Measurements from ENCODE around the gene MRPL23. TPM values are rescaled to one million over a fixed set of nuclear protein-coding genes. Genes with fewer than 3 reads are reported as not detected.

Gene MRPL23
- total RNA-seq, 3 donors from 2014 or later = 109 to 171 (median 112) TPM

DNA sequence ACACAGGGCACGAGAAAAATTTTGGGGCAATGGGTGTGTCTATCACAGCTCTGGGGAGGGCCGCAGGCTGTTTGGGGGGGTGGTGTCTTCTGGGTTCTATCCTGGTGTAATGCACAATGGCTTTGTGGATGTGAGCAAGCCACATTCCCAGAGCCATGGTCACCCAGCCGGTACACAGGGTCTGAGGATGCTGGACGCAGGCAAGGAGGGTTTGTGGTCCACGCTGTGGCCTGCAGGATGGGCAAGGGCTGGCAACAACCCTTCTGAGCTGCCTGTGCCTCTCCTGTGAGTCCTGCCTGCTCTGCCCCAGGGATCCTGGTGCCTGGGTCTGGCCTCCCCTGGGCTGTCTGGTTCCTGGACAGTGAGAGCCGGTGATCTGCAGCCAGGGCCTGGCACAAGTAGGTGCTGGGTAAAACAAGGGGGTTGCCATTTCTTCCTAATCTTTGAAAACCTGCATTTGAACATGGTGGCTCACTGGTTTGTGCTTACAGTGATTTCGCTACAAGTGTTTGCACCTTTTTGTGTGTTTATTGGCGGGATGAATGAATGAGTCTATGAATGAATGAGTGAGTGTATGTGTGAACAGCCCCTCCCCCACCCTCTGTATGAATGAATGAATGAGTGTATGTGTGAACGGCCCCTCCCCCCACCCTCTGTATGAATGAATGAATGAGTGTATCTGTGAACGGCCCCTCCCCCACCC, 4.4 kb upstream of the MRPL23 start:
- DNase-seq (ENCODE audit: low spot score in 2 of 2) = no peak
- no peak overlapping the region for H3K27ac ChIP-seq
- intact Hi-C loops (cut with DNase I; ENCODE audit: low total_unique reads) = loop anchor here (10.0 kb wide), 1 partner anchor 48 kb away; the partner anchor contains the start of gene PRR33

DNA sequence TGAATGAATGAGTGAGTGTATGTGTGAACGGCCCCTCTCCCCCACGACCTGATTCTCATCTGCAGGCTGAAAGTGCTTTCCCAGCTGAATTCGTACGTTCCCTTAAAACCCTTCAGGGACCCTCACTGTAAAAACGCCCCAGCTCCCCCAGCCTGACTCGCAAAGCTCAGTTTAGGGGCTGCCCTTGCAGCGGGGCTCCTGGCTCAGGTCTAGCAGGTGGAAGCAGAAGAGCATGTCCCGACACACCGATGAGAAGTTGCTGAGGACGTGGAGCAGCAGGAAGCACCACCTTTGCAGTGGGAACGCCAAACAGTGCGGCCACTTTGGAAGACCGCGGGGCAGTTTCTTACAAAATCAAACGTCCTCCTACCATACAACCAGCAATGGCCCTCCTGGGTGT, 3.6 kb upstream of the MRPL23 start:
- no peaks in the 10 kb centered on the region for H3K27me3 ChIP-seq
- H3K4me3 ChIP-seq = peak overlapping the region in 2 of 3 donors; percentile 11 to 40
- DNase-seq (ENCODE audit: low spot score in 2 of 2) = no peak
- H3K9me3 ChIP-seq = no peaks in the 10 kb centered on the region
- intact Hi-C loops (cut with DNase I; ENCODE audit: low total_unique reads) = loop anchor here (10.0 kb wide), 1 partner anchor 49 kb away; the partner anchor contains the start of gene PRR33
- no peaks in the 10 kb centered on the region for H3K36me3 ChIP-seq
- no peak for TF ChIP-seq POLR2AphosphoS5 (IDR thresholded peaks at IDR 0.05)
- TF ChIP-seq POLR2A (IDR thresholded peaks at IDR 0.05) = no peak
- TF ChIP-seq, protein P1, sequence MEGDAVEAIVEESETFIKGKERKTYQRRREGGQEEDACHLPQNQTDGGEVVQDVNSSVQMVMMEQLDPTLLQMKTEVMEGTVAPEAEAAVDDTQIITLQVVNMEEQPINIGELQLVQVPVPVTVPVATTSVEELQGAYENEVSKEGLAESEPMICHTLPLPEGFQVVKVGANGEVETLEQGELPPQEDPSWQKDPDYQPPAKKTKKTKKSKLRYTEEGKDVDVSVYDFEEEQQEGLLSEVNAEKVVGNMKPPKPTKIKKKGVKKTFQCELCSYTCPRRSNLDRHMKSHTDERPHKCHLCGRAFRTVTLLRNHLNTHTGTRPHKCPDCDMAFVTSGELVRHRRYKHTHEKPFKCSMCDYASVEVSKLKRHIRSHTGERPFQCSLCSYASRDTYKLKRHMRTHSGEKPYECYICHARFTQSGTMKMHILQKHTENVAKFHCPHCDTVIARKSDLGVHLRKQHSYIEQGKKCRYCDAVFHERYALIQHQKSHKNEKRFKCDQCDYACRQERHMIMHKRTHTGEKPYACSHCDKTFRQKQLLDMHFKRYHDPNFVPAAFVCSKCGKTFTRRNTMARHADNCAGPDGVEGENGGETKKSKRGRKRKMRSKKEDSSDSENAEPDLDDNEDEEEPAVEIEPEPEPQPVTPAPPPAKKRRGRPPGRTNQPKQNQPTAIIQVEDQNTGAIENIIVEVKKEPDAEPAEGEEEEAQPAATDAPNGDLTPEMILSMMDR (IDR thresholded peaks at IDR 0.05) = no peak
- peaks cover 0 to 6% of the 10 kb centered on the region in 2 donors for H3K4me1 ChIP-seq
- peak overlapping the region; percentile 4 to 32 for H3K27ac ChIP-seq

More for the DNA sequence above, 4.4 kb upstream of the MRPL23 start:
- H3K4me1 ChIP-seq = peaks cover 0 to 6% of the 10 kb centered on the region in 2 donors
- H3K36me3 ChIP-seq = no peaks in the 10 kb centered on the region
- no peaks in the 10 kb centered on the region for H3K9me3 ChIP-seq
- no peak for TF ChIP-seq POLR2A (IDR thresholded peaks at IDR 0.05)
- TF ChIP-seq POLR2AphosphoS5 (IDR thresholded peaks at IDR 0.05) = no peak
- TF ChIP-seq, protein P1 (IDR thresholded peaks at IDR 0.05) = no peak
- H3K4me3 ChIP-seq = no peak overlapping the region
- no peaks in the 10 kb centered on the region for H3K27me3 ChIP-seq

DNA sequence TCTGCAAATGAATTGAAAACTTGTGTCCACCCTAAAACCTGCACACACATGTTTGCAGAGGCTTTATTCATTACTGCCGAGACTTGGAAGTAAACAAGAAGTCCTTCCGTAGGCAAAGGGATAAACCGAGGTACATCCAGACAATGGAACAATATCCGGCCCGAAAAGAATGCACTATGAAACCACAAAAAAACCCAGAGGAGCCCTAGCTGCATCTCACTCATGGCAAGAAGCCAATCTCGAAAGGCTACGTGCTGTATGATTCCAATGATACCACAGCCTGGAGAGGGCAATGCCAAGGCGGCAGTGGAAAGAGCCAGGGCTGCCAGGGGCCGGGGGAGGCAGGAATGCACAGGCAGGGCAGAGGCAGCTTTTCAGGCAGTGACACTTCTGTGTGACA, 3.2 kb upstream of the MRPL23 start:
- Histone ChIP-seq H3K9me3 (no peaks in the 10 kb centered on the region), H3K4me1 (peaks cover 0 to 6% of the 10 kb centered on the region in 2 donors), H3K36me3 (no peaks in the 10 kb centered on the region), H3K27ac (peak overlapping the region; percentile 4 to 32), H3K4me3 (peak overlapping the region in 2 of 3 donors; percentile 11 to 40), H3K27me3 (no peaks in the 10 kb centered on the region)
- TF ChIP-seq POLR2A (IDR thresholded peaks at IDR 0.05) = no peak
- TF ChIP-seq, protein P1 (IDR thresholded peaks at IDR 0.05) = no peak
- TF ChIP-seq POLR2AphosphoS5 (IDR thresholded peaks at IDR 0.05) = no peak
- DNase-seq (ENCODE audit: low spot score in 2 of 2) = peak in 1 of 2 donors; percentile 38
- intact Hi-C loops (cut with DNase I; ENCODE audit: low total_unique reads) = loop anchor here (10.0 kb wide), 1 partner anchor 49 kb away; the partner anchor contains the start of gene PRR33

DNA sequence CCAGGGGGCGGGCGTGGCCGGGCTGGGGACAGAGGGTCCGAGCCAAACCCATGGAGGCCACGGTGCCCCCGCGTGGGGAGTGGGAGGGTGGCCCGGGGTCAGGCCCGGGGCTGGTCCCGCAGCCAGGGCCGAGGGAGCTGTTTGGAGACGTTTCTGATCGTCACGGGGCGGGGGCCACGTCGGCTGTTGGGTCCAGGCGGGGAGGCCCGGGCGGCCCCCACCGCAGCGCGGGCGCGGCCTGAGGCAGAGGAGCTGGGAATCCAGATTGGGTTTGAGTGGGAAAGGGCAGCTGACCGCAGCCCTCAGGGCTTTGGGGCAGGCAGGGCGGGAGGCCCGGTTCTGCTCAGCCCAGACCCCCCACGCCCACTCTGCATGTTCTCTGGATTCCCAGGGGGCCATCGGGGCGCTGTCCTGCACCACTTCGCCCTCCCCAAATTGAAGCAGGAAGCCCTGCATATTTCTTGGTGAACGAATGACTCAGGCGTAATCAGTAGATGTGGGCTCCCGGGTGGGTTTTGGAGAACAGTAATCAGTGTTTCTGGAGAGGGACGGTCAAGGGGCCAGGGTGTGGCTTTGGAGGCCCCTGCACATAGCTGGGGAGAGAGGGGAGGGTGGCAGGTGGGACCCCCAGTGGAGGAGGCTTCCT, 583 bp downstream of the MRPL23 start:
- no peaks in the 10 kb centered on the region for H3K27me3 ChIP-seq
- peaks cover 0 to 6% of the 10 kb centered on the region in 2 donors for H3K4me1 ChIP-seq
- intact Hi-C loops (cut with DNase I; ENCODE audit: low total_unique reads) = loop anchor here (10.0 kb wide), 1 partner anchor 53 kb away; the partner anchor contains the start of gene PRR33
- TF ChIP-seq, protein P1 (IDR thresholded peaks at IDR 0.05) = no peak
- TF ChIP-seq POLR2AphosphoS5 (IDR thresholded peaks at IDR 0.05) (no peak), POLR2A (IDR thresholded peaks at IDR 0.05) (no peak)
- no peak for DNase-seq (ENCODE audit: low spot score in 2 of 2)
- H3K4me3 ChIP-seq = no peak overlapping the region
- no peaks in the 10 kb centered on the region for H3K9me3 ChIP-seq
- H3K27ac ChIP-seq = no peak overlapping the region
- H3K36me3 ChIP-seq = no peaks in the 10 kb centered on the region

DNA sequence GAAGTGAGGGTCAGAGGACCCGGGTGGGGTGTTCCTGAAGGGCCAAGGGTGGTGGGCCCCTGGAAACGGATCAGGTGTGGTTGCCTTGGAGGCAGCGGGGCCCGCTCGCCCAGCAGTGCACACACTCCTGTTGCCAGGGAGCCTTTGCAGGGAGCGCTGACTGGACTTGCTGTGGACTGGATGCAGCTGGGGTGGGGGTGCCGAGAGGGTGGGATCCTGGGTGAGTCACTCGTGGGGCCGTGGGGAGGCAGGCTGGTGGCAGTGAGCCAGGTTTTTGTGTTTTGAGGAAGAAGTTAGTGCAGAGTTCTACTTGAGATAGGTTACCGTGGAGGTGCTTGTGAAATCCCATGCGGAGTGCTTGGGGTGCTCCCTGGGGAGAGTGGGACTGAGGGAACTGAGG, 1.3 kb downstream of the MRPL23 start:
- intact Hi-C loops (cut with DNase I; ENCODE audit: low total_unique reads) = loop anchor here (10.0 kb wide), 1 partner anchor 54 kb away; the partner anchor contains the start of gene PRR33
- Histone ChIP-seq H3K27ac (no peak overlapping the region), H3K9me3 (no peaks in the 10 kb centered on the region), H3K36me3 (no peaks in the 10 kb centered on the region), H3K4me3 (no peak overlapping the region), H3K27me3 (no peaks in the 10 kb centered on the region), H3K4me1 (peaks cover 0 to 6% of the 10 kb centered on the region in 2 donors)
- DNase-seq (ENCODE audit: low spot score in 2 of 2) = peak in 1 of 2 donors; percentile 51
- TF ChIP-seq, protein P1 (IDR thresholded peaks at IDR 0.05) = no peak
- TF ChIP-seq POLR2A (IDR thresholded peaks at IDR 0.05) (no peak), POLR2AphosphoS5 (IDR thresholded peaks at IDR 0.05) (no peak)
